G401 (cell line): ENCODE measurements around the gene CENPF. TPM values are rescaled to one million over a fixed set of nuclear protein-coding genes. Genes with fewer than 3 reads are reported as not detected.

Experiments
- DNase-seq: peaks from one replicate; pipeline ENCODE4 v3.0.0-alpha.2; 2015; ENCODE audit warnings: low spot score
- in situ Hi-C: cut with HindIII; loops from 2 replicates; pipeline ENCODE4 v1.10.0; 2016; ENCODE audit warnings: low sequenced_read_pairs, mixed read lengths
- total RNA-seq: library from RNA; depleted of rRNA; stranded (reverse); fragments of >200 nt; shearing (Covaris generic); gene quantifications from 2 replicates; pipeline ENCODE4 v1.2.3, GENCODE V29; 2014; rRNA removed

CENPF gene
- total RNA-seq, 1 experiment from 2014 or later, result 160 TPM

- no peak for DNase-seq
- in situ Hi-C loops, result no loop called here
Observed at GRCh38 chr1:214685906-214686305, 82.9 kb downstream of the CENPF start.

GRCh38 chr1:214686497-214686896 lies 83.5 kb downstream of the CENPF start:
- DNase-seq, result no peak
- in situ Hi-C loops, result no loop called here

DNA sequence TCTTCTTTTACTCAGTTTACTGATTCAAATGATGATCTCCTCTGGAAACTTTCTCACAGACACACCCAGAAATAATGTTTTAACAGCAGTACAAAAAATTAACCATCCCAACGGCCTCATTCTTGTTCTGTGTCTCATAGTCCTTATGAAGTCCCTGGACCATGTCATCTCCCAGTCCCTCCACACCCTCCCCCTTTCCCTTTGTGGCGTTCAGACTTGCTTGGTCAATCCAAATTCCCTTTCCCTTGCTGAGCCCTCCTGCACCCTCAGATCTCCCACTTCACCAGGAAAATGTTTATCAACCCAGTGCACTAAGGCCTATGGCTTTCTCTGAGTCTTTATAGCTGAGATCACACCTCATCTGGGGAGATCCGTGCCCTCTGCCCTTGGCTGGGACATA lies 85.9 kb downstream of the CENPF start:
- in situ Hi-C loops, result no loop called here
- no peak for DNase-seq

- DNase-seq, result no peak
- in situ Hi-C loops, result no loop called here
Observed at GRCh38 chr1:214694769-214695168, 91.8 kb downstream of the CENPF start.

DNA sequence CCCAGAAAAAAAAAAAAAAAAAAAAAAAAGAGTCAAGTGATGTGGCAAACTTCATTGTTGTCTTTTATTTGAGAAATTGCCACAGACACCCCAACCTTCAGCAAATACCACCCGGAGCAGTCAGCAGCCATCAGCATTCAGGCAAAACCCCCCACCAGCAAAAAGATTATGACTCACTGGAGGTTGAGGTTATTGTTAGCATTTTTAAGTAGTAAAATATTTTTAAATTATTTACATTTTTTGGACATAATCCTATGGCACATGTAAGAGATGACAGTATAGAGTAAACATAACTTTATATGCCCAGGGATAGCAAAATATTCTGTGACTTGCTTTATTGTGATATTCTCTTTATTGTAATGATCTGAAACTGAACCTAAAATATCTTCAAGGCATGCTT lies 95.6 kb downstream of the CENPF start:
- in situ Hi-C loops, result no loop called here

DNA sequence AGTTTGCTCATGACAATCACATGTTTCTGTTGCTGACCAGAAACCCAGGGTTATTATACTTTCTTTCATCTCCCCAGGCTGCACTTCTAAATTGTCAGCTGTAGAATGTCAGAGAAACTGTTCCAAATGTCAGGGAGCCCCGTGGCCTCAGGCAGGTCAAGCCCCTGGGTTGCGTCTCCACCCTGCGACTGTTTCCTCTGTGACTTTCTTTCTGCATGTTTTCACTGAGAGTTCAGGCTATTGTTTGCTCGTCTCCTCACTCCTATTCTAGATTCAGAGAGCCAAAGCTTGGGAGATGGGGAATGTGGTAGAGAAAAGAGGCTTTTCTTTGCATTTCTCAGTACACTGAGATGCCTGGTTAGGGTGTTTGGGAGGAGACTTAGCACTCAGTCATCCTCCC lies 97.4 kb downstream of the CENPF start:
- DNase-seq, result no peak
- in situ Hi-C loops, result no loop called here

More for the DNA sequence above, 95.6 kb downstream of the CENPF start:
- DNase-seq, result no peak

DNA sequence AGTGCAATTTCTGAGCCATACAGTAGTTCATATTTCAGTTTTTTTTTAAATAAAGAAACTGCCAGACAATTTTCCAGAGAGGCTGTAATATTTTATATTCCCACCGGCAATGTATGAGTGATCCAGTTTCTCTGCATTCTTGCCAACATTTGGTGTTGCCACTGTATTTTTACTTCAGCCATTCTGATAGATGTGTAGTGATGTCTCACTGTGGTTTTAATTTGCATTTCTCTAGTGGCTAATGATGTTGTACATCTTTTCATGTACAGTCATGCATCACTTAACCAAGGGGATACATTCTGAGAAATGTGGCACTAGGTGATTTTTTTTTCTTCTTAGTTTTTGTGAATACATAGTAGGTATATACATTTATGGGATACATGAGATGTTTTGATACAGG lies 99.6 kb downstream of the CENPF start:
- no peak for DNase-seq
- in situ Hi-C loops, result no loop called here

DNA sequence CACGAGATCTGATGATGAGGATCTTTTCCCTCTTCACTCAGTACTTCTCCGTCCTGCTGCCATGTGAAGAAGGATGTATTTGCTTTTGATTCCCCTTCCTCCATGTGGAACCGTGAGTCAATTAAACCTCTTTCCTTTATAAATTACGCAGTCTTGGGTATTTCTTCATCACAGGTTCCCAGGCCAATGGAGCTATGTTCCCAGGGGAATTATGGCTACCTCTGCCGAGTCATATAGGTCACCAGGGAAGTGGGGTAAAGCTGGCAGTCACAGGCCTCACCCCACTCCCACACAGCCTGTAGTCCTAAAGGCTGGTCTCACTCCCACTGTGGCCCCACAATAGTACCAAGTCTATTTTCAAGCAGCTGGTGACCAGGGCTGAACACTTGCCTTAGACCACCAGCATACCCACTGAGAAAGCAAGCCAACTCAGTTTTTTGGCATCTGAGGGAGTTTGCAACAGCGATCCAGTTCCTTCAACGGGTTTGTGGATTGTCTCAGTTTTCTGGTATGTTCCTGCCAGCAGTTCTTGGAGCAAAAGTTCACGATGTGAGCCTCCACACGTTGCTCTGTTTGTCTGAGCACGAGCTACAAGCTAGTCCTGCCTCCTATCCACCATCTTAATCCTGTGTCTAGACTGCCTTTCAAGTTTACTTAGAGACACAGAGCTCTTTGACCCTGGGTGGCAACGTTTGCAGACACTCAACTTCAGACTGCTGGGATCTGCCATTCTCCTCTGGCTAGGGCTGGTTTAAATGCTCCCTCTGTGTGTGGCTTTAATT lies 104.5 kb downstream of the CENPF start:
- no peak for DNase-seq
- in situ Hi-C loops, result no loop called here

- in situ Hi-C loops, result no loop called here
- DNase-seq, result no peak
Observed at GRCh38 chr1:214708321-214708955, 105.4 kb downstream of the CENPF start.

DNA sequence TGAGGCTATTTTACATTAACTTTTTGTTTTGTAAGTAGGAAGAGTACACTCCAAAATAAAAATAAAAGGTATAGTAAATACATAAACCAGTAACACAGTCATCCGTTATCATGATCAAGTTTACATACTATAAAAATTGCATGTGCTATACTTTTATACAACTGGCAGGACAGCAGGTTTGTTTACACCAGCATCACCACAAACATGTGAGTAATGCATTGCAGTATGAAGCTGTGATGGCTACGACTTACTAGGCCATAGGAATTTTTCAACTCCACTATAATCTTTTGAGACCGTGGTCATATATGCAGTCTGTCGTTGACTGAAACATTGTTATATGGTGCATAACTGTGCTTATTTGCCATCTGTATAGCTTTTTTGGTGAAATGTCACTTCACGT lies 106.2 kb downstream of the CENPF start:
- in situ Hi-C loops, result no loop called here
- no peak for DNase-seq

DNA sequence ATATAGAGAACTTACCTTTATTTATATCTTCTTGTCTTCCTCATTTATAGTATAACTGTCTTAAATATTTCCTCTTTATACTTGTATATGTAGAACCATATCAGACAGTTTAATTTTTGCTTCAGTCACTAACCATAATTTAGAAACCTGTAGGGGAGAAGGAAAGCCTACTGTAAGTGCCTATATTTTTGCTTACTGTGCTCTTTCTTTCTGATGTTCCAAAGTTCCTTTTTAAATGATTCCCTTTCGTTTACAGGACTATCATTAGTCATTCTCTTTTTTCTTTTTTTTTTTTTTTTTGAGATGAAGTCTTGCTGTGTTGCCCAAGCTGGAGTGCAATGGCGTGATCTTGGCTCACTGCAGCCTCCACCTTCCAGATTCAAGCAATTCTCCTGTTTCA lies 109.7 kb downstream of the CENPF start:
- in situ Hi-C loops, result no loop called here
- no peak for DNase-seq

Other genes with a start within 250 kb of the CENPF start
- 8.9 and 9.7 TPM in 2 replicates for gene PTPN14, start 51.6 kb upstream of the CENPF start, total RNA-seq